ENCODE measurements around the gene CD96.

DNA sequence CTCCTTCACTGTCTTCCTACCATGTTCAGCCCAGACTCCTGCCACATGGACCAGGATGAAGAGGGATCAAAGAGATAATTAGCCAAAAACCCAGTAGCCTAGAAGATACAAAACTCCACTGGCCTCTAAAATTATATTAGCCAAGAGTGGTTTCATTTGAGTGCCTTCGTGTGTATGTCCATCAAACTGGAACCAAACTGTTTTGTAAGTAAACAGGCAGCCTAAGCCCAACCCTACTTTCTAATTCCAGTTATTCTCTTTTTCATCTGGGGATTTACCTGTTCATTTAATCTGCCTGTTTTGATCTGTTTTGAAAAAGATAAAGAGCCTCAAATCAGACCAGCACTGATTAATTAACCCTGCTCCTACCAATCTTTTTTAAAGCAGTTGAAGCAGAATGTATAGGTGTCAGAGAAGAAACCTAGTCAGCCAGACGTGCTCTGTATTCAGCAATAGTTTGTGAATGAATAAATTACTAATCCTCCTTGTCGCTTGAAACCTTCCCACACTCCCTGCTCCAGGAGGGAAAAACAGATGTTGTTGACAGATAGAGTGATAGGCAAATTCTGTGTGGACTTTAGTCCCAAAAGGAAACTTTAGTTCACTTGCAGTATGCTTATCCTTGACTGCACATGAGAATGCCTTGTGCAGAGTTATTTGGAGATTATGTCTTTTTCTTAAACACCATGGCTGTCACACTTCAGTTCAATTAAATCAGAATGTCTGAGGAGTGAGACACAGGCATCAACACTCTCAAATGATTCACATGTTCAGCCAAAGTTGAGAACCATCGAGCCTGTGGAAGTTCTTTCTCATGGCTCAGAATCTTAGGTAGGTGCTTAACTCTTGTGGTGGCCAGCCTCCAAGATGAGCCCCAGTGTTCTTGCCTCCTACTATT is 108.6 kb downstream of the CD96 start:
- TF ChIP-seq, protein P1, sequence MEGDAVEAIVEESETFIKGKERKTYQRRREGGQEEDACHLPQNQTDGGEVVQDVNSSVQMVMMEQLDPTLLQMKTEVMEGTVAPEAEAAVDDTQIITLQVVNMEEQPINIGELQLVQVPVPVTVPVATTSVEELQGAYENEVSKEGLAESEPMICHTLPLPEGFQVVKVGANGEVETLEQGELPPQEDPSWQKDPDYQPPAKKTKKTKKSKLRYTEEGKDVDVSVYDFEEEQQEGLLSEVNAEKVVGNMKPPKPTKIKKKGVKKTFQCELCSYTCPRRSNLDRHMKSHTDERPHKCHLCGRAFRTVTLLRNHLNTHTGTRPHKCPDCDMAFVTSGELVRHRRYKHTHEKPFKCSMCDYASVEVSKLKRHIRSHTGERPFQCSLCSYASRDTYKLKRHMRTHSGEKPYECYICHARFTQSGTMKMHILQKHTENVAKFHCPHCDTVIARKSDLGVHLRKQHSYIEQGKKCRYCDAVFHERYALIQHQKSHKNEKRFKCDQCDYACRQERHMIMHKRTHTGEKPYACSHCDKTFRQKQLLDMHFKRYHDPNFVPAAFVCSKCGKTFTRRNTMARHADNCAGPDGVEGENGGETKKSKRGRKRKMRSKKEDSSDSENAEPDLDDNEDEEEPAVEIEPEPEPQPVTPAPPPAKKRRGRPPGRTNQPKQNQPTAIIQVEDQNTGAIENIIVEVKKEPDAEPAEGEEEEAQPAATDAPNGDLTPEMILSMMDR (conservative IDR thresholded peaks at IDR 0.05; ENCODE audit: low read depth in 2 of 2): no peak
- no peak for TF ChIP-seq POLR2AphosphoS5 (IDR thresholded peaks at IDR 0.05; ENCODE audit: low read depth)

Measured in GM23338 (cell line).